AG09309 (cell line): ENCODE data around the gene NOS1AP.

Experiments used
- DNase-seq: peaks from one replicate; pipeline ENCODE4 v3.0.0-alpha.2; 2010; ENCODE audit warnings: low read depth
- H3K4me3 ChIP-seq: 2 replicates; pipeline ENCODE4 v1.5.1; 2011; ENCODE audit warnings: mild to moderate bottlenecking, low read depth, low read length, moderate library complexity; ENCODE audit not compliant: control insufficient read depth
- CTCF ChIP-seq: IDR thresholded peaks from 2 replicates; pipeline ENCODE4 v1.5.1; 2011; ENCODE audit warnings: mild to moderate bottlenecking, low read depth, low read length, inconsistent platforms; ENCODE audit not compliant: insufficient read depth, control insufficient read depth; ENCODE audit errors: missing control alignments

Gene NOS1AP

GRCh38 chr1:162370721-162371120 is 301.2 kb downstream of the NOS1AP start:
- TF ChIP-seq CTCF = no peak
- no peak for DNase-seq

GRCh38 chr1:162371611-162372010 is 302.1 kb downstream of the NOS1AP start:
- DNase-seq = no peak
- no peak for TF ChIP-seq CTCF

More at GRCh38 chr1:162370721-162371120, 301.2 kb downstream of the NOS1AP start:
- H3K4me3 ChIP-seq = no peak overlapping the region

GRCh38 chr1:162372159-162373071 is 302.9 kb downstream of the NOS1AP start:
- TF ChIP-seq CTCF = no peak
- no peak for DNase-seq
- H3K4me3 ChIP-seq = no peak overlapping the region

More at GRCh38 chr1:162371611-162372010, 302.1 kb downstream of the NOS1AP start:
- no peak overlapping the region for H3K4me3 ChIP-seq

- no peak for DNase-seq
- no peak for TF ChIP-seq CTCF
- H3K4me3 ChIP-seq = no peak overlapping the region
Observed at GRCh38 chr1:162373072-162373427, 303.6 kb downstream of the NOS1AP start.

- no peak overlapping the region for H3K4me3 ChIP-seq
- DNase-seq = no peak
- no peak for TF ChIP-seq CTCF
Observed at GRCh38 chr1:162373541-162374260, 304.2 kb downstream of the NOS1AP start.

GRCh38 chr1:162374406-162374805 is 304.9 kb downstream of the NOS1AP start:
- no peak overlapping the region for H3K4me3 ChIP-seq
- DNase-seq = no peak
- no peak for TF ChIP-seq CTCF
